NK-92 treated with Interleukin-12 subunit alpha and Interleukin-12 subunit beta, amount 100 ng/mL, for 24 hours (cell line): ENCODE measurements around the gene FAF2.
A peak's percentile ranks its signal among the peaks of the same experiment; 100 is the strongest.
"Not testable (repeated sequence)": the region's sequence is repeated elsewhere in the genome, so short reads cannot be mapped to it uniquely, and the experiment has no call there.

Source experiments
- DNase-seq: peaks from one replicate; lab custom pipeline; 2025; lab: John Stamatoyannopoulos, UW

The FAF2 gene

GRCh38 chr5:176447978-176448608 lies at the start of gene FAF2:
TSS of gene FAF2 (plus strand) at chr5:176448385. CDS start at chr5:176448408, 23 bp downstream.
- DNase-seq = peak; percentile 92

GRCh38 chr5:176400382-176401156 lies 47.6 kb upstream of the FAF2 start:
- no peak for DNase-seq

- no peak for DNase-seq
Observed at GRCh38 chr5:176401281-176402205, 46.6 kb upstream of the FAF2 start.

- no peak for DNase-seq
Observed at GRCh38 chr5:176405656-176406435, 42.3 kb upstream of the FAF2 start.

GRCh38 chr5:176406436-176407052 lies 41.6 kb upstream of the FAF2 start:
- DNase-seq = no peak

- DNase-seq = no peak
Observed at GRCh38 chr5:176407456-176408251, 40.5 kb upstream of the FAF2 start.

- not testable (repeated sequence) for DNase-seq
Observed at GRCh38 chr5:176408252-176408573, 40.0 kb upstream of the FAF2 start.

- DNase-seq = no peak
Observed at GRCh38 chr5:176408590-176408989, 39.6 kb upstream of the FAF2 start.

- no peak for DNase-seq
Observed at GRCh38 chr5:176409765-176410164, 38.4 kb upstream of the FAF2 start.

- DNase-seq = no peak
Observed at GRCh38 chr5:176410486-176411180, 37.6 kb upstream of the FAF2 start.

- no peak for DNase-seq
Observed at GRCh38 chr5:176412517-176413254, 35.5 kb upstream of the FAF2 start.

- no peak for DNase-seq
Observed at GRCh38 chr5:176413255-176413565, 35.0 kb upstream of the FAF2 start.

GRCh38 chr5:176413709-176414191 lies 34.4 kb upstream of the FAF2 start:
- DNase-seq = no peak

GRCh38 chr5:176414704-176415103 lies 33.5 kb upstream of the FAF2 start:
- DNase-seq = no peak

- DNase-seq = no peak
Observed at GRCh38 chr5:176415240-176415951, 32.8 kb upstream of the FAF2 start.

GRCh38 chr5:176415952-176416924 lies 31.9 kb upstream of the FAF2 start, which contains the start of gene CLTB:
TSS of gene CLTB (minus strand) at chr5:176416539. CDS start at chr5:176416363, 176 bp downstream.
- DNase-seq = peak; percentile 74

- DNase-seq = no peak
Observed at GRCh38 chr5:176416965-176417364, 31.2 kb upstream of the FAF2 start.
